ENCODE measurements around the gene RACK1. TPM values are rescaled to one million over a fixed set of nuclear protein-coding genes. Genes with fewer than 3 reads are reported as not detected.

RACK1 gene
- total RNA-seq, 1 donor from 2014 or later: 2,816 TPM

DNA sequence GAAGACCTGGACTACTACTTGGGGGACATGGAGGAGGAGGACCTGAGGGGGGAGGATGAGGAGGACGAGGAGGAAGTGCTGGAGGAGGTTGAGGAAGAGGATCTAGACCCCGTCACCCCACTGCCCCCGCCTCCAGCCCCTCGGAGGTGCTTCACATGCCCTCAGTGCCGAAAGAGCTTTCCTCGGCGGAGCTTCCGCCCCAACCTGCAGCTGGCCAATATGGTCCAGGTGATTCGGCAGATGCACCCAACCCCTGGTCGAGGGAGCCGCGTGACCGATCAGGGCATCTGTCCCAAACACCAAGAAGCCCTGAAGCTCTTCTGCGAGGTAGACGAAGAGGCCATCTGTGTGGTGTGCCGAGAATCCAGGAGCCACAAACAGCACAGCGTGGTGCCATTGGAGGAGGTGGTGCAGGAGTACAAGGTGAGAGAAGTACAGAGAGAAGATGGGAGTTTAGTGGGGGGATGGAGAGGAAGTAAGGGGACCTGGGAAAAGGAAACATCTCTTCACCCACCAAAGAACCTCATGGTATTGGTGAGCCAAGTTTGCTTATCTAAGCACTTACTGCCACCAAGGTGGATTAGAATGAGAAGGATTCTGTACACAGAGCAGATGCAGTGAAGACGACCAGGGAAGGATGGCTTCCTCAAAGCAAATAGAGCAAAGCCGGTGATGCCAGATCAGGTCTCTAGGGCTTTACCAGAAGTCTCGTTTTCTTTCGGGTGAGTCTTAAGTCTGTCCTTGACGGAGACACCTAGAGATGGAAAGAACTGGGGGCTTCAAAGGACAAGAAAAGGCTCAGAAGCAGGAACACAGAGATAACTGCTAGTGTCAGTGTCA lies 19.1 kb downstream of the RACK1 start:
- Histone ChIP-seq H3K27ac (no peak overlapping the region), H3F3A (ENCODE audit: low read depth) (peaks cover 35% of the 10 kb centered on the region), H3K79me2 (ENCODE audit: low read depth) (peaks cover 49% of the 10 kb centered on the region), H3K9ac (peak overlapping the region; percentile 62), H3K27me3 (no peaks in the 10 kb centered on the region), H3K4me3 (peak overlapping the region; percentile 100), H3K36me3 (no peaks in the 10 kb centered on the region), H3K4me1 (peaks cover 7% of the 10 kb centered on the region), H4K20me1 (ENCODE audit: low read depth) (no peaks in the 10 kb centered on the region), H2AFZ (replicated peaks) (peak overlapping the region; percentile 93), H3K4me2 (peak overlapping the region; percentile 89), H3K9me3 (ENCODE audit: low read depth) (no peaks in the 10 kb centered on the region)
- peaks cover 38% of the 10 kb centered on the region for H3K4me1 Mint-ChIP-seq
- peaks cover 27% of the 10 kb centered on the region for H3K27me3 Mint-ChIP-seq (ENCODE audit: insufficient read depth, low read depth)
- DNase-seq (ENCODE audit: low spot score): no peak
- no peak for TF ChIP-seq EZH2 (IDR thresholded peaks at IDR 0.05)
- TF ChIP-seq, protein P1, sequence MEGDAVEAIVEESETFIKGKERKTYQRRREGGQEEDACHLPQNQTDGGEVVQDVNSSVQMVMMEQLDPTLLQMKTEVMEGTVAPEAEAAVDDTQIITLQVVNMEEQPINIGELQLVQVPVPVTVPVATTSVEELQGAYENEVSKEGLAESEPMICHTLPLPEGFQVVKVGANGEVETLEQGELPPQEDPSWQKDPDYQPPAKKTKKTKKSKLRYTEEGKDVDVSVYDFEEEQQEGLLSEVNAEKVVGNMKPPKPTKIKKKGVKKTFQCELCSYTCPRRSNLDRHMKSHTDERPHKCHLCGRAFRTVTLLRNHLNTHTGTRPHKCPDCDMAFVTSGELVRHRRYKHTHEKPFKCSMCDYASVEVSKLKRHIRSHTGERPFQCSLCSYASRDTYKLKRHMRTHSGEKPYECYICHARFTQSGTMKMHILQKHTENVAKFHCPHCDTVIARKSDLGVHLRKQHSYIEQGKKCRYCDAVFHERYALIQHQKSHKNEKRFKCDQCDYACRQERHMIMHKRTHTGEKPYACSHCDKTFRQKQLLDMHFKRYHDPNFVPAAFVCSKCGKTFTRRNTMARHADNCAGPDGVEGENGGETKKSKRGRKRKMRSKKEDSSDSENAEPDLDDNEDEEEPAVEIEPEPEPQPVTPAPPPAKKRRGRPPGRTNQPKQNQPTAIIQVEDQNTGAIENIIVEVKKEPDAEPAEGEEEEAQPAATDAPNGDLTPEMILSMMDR (IDR thresholded peaks at IDR 0.05): no peak
- no peak for TF ChIP-seq EZH2phosphoT487 (IDR thresholded peaks at IDR 0.05)
- peaks cover 8% of the 10 kb centered on the region for H3K9me3 Mint-ChIP-seq
- peak overlapping the region; percentile 99 for H3K27ac Mint-ChIP-seq
- peaks cover 12% of the 10 kb centered on the region for H3K36me3 Mint-ChIP-seq
- peak overlapping the region; percentile 99 for H3K4me3 Mint-ChIP-seq

DNA sequence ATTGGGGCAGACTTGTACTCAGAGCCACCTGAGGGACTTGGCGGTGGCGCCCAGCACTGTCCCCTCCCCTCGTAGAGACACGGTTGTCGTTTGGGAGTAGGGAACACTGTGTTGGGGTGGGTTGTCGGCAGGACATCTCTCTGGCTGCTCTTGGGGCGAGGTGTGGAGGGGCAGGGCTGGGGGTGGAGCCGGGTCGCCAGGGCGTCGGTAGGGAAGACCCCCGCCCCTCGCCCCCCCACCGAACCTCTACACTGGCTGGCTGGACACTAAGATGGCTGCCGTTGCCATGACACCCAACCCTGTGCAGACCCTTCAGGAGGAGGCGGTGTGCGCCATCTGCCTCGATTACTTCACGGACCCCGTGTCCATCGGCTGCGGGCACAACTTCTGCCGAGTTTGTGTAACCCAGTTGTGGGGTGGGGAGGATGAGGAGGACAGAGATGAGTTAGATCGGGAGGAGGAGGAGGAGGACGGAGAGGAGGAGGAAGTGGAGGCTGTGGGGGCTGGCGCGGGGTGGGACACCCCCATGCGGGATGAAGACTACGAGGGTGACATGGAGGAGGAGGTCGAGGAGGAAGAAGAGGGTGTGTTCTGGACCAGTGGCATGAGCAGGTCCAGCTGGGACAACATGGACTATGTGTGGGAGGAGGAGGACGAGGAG lies 19.8 kb downstream of the RACK1 start:
- Histone ChIP-seq H3K4me1 (peaks cover 7% of the 10 kb centered on the region), H2AFZ (replicated peaks) (peak overlapping the region; percentile 93), H3K79me2 (ENCODE audit: low read depth) (peaks cover 45% of the 10 kb centered on the region), H3K4me2 (peak overlapping the region; percentile 89), H3K27ac (no peak overlapping the region), H3K4me3 (peak overlapping the region; percentile 100), H3K36me3 (no peaks in the 10 kb centered on the region), H3F3A (ENCODE audit: low read depth) (peaks cover 42% of the 10 kb centered on the region), H4K20me1 (ENCODE audit: low read depth) (no peaks in the 10 kb centered on the region), H3K9me3 (ENCODE audit: low read depth) (no peaks in the 10 kb centered on the region), H3K9ac (peak overlapping the region; percentile 62), H3K27me3 (no peaks in the 10 kb centered on the region)
- DNase-seq (ENCODE audit: low spot score): peak; percentile 95
- Mint-ChIP-seq H3K4me1 (peaks cover 38% of the 10 kb centered on the region), H3K4me3 (peak overlapping the region; percentile 99), H3K27me3 (ENCODE audit: insufficient read depth, low read depth) (peaks cover 25% of the 10 kb centered on the region), H3K36me3 (peaks cover 9% of the 10 kb centered on the region), H3K27ac (peak overlapping the region; percentile 99), H3K9me3 (peaks cover 11% of the 10 kb centered on the region)
- TF ChIP-seq, protein P1 (IDR thresholded peaks at IDR 0.05): no peak
- no peak for TF ChIP-seq EZH2phosphoT487 (IDR thresholded peaks at IDR 0.05)
- no peak for TF ChIP-seq EZH2 (IDR thresholded peaks at IDR 0.05)

DNA sequence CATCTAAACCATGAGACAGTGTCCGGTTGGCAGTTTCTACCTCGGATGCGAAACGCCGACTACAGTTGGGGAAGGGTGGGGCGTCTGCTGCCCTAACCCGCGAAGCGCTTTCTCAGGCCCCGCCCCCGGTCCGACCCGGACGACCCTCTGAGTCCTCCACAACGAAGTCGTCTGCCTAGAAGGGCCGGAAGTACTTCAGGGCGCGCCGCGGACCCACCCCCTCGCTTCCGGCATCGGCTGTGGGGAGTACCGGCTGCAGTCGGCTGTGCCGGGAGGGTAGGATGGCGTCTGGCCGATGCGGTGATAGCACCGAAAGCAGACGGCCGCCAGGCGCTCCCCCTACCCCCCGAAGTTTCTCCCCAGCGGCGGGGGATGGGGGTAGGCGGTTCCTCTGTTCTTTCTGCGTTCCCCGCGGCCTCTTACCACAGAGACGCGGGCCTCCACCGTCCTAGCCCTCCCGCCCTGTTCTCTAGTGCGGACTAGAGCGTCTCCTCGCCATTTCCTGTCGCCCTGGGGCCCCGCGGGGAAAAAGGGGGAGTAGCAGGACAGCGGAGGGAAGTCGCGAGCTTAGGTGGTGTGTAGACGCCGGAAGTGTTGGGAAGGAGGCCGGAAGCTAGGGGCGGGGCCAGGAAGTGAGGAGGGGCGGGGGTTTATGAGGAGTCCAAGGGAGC lies 20.5 kb downstream of the RACK1 start, which contains the start of gene TRIM41:
Gene TRIM41, plus strand, starts transcription at position 224 of the 671 bp plus-strand sequence. CDS start 719 bp downstream, outside the sequence.
- no peak for TF ChIP-seq EZH2phosphoT487 (IDR thresholded peaks at IDR 0.05)
- TF ChIP-seq, protein P1 (IDR thresholded peaks at IDR 0.05): no peak
- Histone ChIP-seq H3K36me3 (no peaks in the 10 kb centered on the region), H2AFZ (replicated peaks) (peak within 1 kb of the TSS; percentile 93), H3K4me3 (peak within 1 kb of the TSS; percentile 100), H3K79me2 (ENCODE audit: low read depth) (peaks cover 44% of the 10 kb centered on the region), H3K9me3 (ENCODE audit: low read depth) (no peaks in the 10 kb centered on the region), H3K27ac (peak within 1 kb of the TSS; percentile 93), H3K4me2 (peak within 1 kb of the TSS; percentile 89), H3F3A (ENCODE audit: low read depth) (peaks cover 48% of the 10 kb centered on the region), H3K9ac (peak within 1 kb of the TSS; percentile 91), H3K27me3 (no peaks in the 10 kb centered on the region), H4K20me1 (ENCODE audit: low read depth) (no peaks in the 10 kb centered on the region), H3K4me1 (peaks cover 7% of the 10 kb centered on the region)
- H3K4me1 Mint-ChIP-seq: peaks cover 40% of the 10 kb centered on the region
- H3K27ac Mint-ChIP-seq: peak within 1 kb of the TSS; percentile 100
- peak within 1 kb of the TSS; percentile 99 for H3K4me3 Mint-ChIP-seq
- H3K27me3 Mint-ChIP-seq (ENCODE audit: insufficient read depth, low read depth): peaks cover 32% of the 10 kb centered on the region
- DNase-seq (ENCODE audit: low spot score): peak; percentile 99
- peaks cover 14% of the 10 kb centered on the region for H3K9me3 Mint-ChIP-seq
- peaks cover 10% of the 10 kb centered on the region for H3K36me3 Mint-ChIP-seq

Measured in neural progenitor cell (in vitro differentiated cells).